ENCODE data around the gene COL4A6.

COL4A6 gene

DNA sequence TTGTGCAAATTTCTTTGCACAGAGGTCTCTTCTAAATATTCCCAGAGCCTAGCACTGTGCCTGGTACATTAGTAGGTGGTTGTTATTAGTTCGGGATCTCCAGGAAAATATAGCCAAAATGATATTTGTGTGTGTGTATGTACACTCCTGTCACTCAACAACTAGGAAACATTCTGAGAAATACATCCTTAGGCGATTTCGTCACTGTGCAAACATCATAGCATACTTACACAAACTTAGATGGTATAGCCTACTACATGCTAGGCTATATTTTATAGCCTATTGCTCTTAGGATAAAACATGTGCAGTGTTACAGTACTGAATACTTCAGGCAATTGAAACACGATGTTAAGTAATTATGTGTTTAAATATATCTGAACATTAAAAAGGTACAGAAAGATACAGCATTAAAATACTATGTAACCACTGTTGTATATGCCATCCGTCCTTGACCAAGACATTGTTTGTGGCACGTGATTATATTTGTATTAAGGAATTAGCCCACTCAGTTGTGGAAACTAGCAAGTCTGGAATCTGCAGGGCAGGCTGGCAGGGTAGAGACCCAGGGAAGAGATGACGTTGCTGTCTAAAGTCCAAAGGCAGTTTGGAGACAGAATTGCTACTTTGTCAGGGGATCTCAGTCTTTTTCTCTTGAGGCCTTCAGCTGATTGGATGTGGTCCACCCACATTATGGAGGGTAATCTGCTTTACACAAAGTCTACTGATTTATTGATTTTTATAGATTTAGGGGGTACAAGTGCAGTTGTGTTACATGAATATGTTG is 106.9 kb downstream of the COL4A6 start:
- no peak for DNase-seq (ENCODE audit: low spot score)

DNA sequence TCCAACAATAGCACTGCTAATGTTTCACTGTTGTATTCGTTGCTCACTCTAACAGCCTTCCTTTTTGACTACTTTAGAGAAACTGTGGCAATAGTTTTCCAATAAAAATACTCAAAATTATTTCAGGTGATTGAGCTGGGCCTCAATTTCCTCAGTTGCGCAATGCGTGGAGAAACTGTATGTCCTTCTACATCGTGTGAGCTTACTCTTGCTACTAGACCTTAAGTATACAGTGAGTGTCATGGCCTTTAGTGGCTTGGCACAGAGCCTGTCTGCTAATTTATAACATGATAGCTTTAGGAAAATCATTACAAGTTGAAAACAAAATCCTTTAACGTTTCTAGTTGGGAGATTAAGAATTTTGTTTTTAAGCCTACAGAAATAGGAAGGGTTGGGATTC is 114.5 kb downstream of the COL4A6 start:
- DNase-seq (ENCODE audit: low spot score), result no peak

DNA sequence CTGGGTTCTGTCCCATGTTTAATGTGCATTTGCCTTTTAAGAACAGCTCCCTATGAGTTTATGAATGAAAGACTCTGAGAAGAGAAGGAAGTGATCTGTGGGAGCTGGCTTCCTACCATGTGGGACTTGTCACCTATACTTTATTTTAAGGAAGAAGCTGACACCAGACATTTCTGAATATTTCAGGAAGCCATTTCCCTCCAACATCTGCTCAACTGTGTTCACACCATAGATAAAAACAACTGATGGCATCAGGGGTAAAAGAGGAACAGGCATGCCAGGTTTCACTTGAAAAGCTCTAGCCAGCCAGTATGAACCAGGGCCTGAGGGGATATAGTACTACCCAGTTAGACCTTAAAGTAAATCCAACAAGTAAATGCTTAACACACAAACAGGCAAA is 116.0 kb downstream of the COL4A6 start:
- no peak for DNase-seq (ENCODE audit: low spot score)

DNA sequence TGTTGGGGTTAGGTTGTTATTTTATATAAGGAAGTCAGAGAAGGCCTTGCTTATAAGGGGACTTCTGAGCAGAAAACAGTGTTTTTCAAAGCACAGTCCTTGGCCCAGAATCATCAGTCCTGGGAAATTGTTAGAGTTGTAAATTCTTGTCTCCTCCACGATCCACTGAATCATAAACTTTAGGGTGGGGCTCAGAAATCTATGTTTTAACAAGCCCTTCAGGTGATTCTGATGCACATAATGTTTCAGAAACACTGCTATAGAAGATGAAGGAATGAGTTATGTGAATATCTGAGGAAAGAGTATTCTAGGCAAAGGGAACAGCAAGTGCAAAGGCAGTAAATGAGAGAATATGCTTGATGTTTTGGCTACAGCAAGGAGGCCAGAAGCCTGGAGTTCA is 121.8 kb downstream of the COL4A6 start:
- DNase-seq (ENCODE audit: low spot score), result no peak

DNA sequence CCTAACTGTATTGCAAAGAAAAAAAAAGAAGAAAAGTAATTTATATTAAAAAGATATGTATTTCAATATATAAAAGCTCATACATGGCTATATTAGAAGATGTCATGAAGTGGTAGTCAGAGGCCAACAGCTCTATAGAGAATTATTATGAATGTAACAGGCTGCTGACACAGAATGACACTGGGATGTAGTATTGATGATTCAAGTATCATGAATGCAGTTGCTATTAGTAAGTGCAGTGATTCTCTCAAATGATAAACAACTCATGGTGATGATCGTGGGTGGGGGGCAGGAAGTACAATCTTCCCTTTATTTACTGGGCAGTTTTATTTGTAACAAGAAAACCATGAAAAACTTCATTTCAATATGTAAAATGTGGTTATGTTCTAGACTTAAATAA is 124.6 kb downstream of the COL4A6 start:
- no peak for DNase-seq (ENCODE audit: low spot score)

DNA sequence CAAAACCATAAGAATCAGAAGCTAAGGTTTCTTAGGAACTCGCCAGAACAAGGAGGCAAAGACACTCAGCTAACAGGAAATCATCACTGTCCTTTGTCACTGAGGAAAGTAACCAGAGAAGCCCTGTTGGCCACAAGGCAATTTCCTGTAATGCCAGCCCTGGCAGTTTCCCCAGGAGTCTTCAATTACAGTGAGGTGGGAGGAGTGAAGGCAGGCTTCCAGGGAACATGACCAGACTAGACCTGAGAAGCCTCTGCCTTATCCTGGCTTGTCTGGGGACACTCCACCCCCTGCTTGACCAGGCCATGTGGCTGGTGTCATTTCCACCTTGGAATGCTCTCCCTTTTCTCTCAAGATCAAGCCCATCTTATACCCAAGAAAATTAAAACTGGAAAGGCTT is 125.3 kb downstream of the COL4A6 start:
- DNase-seq (ENCODE audit: low spot score), result no peak

DNA sequence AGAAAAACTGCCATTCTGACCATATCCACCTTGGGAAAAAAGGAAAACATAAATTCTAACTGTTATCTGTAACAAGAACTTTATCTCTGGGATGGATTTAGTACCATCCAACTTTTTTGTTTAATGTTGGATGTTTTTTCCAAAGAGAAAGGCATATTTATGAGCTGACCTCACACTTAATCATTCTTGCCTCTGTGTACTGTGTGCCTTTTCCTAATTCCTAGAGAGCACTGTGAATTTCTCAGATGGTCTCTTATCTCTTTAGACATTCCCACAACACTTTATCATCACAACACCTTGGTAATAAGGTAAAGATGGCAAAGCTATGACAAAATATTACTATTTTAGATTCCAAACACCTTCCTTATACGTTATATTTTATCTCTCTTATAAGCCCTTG is 126.2 kb downstream of the COL4A6 start:
- DNase-seq (ENCODE audit: low spot score), result no peak

DNA sequence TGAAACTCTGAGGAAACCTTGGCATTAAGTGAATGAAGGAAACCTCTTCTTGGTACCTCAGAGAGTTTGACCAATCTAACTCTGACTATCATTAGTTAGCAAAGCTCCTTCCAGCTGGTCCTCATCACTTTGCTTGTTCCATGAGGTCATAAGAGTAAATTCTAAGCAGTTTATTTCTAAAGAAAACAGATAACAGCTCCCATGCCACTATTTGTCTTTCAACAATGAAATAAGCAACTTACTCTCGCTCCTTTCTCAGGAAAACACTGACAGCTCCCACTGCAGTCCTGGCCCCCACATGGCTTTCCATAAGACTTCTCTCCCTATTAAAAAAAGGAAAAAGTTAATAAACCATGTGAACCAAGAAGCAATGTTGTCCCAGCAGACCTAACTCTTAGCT is 127.7 kb downstream of the COL4A6 start:
- DNase-seq (ENCODE audit: low spot score), result no peak

DNA sequence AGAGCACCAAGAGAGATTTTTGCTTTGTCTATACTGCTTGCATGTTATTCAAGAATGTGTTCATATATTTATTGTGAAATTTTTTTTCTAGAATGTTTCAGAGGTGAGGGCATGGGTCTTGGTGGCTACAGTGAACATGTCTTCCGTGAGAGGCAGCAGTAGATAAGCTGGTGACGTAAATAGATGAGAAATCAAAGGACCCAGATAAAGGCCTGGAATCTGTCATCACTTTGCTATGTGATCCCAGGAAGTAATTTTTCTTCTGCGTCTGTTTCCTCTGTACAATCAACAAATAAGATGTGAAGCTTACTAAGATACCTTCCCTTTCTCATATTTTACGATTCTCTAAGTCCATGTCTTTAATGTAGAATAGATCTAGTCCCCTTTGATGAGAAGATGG is 129.1 kb downstream of the COL4A6 start:
- no peak for DNase-seq (ENCODE audit: low spot score)

DNA sequence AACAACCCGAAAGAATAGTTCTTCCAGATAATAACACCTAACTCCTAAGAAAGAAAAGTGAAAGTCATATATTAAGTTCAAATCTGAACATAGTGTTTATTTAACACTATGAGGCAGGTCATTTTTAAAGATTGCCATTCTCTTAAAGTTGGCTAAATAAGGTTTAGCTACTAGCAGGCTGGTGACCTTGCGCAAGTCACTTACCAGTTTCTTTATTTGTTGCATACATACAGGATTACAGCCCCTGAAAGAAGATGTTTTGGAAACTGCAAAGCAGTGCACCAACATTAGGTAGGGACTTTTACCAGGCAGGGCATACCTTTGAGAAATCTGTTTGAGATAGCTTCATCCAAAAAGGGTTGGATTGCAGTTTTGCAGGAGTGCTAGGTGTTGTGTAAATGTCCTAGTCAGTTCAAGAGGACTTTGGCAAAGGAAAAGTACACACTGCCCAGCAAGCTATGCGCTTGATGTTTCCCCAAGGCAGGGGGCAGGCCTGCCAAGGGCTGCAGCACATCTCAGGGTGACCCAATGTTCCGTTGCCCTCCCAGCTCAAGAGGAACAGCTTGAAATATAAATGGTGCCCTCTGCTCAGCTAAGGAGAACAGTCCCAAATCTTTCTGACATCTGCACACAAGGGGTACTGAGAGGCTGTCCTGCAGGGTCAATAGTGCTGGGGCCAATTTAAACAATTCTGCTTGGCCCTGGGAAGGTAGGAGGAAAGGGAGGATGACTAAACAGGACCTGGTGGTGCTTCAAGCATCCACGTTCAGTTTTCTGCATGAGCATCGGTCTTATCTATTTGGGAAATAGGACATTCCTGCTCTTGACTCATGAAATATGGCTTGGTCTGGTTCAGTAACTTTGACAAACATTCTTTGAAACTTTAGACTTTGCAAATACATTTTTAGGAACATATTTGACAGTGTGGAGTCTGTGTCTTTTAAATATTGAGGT is 130.8 kb downstream of the COL4A6 start:
- DNase-seq (ENCODE audit: low spot score), result no peak

DNA sequence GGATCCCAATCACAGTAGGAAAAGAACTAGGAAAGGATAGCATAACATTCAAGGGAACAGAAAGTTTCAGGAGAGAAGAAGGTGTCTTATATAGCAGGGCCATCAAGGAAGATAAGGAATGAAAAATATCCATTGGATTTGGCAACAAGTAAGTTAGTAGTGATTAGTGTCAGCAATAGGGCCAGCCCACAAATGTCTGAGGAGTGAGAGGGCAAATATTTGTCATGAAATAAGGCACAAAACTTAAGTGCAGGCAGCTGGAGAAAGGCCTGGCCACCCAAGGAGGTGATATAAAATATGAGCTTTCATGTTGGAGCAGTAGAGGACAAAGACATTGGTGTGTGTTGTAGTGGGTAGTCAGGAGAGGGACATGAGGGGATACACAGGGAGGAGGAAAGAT is 132.1 kb downstream of the COL4A6 start:
- DNase-seq (ENCODE audit: low spot score), result no peak

DNA sequence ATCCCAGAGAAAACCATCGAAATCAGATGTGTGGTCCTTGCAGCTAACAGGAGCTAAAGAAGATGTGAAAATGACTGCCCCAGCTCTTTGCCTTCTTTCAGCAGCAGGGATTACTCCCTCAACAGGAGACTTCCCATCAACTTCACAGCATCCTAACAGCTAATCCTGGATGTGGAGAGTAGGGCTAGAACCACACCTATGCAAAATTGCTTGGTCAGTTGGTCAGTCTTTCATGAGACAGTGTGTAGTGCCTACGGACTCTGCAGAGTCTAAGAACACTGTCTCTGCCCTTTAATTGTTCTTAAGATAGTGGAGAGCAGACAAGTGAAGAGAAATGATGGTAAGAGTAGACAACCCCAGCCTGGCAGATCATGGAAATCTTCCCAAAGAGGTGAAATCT is 133.5 kb downstream of the COL4A6 start:
- no peak for DNase-seq (ENCODE audit: low spot score)

DNA sequence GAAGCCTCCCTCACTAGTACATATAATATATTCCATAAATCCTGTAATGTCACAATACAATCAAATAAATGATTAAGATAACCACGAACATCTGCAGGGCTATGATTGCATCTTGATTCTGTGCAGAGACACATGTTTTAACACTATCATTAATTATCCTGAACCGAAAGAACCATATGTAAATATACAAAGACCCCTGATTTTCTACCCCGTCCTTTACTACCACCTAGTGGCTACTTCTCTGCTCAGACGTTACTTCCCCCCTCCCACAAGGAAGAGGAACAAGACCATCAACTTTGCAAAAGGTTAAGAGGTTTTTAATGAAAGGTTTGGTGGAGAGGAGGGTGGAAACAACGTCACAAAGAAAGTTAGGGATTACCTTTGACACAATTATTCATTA is 134.0 kb downstream of the COL4A6 start:
- no peak for DNase-seq (ENCODE audit: low spot score)

DNA sequence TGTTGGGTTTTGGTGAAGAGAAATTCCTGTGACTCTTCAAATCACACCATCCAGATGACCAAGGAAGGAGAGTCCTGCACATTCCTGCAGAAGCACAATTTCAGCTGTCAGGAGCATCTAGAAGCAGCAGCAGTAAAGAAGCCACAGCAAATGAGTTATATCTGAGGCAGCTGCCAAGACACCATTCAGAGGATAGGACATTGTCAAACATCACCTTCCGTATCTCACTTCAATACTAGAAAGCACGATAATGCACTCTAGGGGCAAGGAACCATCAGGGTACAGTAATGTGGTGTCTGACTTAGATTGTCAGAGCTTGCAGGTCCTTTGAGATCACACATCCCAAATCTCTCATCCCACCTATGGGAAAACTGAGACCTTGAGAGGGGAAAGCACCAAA is 134.5 kb downstream of the COL4A6 start:
- no peak for DNase-seq (ENCODE audit: low spot score)

DNA sequence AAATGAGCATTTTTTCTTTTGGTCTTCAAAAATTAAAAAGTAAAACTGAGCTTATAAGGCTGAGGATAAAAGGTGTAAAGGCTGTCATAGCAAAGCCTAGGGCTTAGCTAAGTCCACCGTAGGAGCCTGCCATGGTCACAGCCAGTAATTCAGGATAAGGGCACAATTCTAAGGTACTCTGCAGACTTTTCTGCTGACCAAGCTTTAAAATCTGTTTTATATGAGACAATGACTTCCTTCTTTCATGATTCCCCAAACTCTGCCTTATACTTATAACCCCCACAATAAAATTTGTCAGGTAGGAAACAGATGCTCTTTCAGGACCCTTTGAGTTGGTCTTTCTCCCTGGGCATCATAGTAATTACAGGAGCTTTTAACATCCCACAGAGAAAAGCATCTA is 138.5 kb downstream of the COL4A6 start:
- DNase-seq (ENCODE audit: low spot score), result no peak

DNA sequence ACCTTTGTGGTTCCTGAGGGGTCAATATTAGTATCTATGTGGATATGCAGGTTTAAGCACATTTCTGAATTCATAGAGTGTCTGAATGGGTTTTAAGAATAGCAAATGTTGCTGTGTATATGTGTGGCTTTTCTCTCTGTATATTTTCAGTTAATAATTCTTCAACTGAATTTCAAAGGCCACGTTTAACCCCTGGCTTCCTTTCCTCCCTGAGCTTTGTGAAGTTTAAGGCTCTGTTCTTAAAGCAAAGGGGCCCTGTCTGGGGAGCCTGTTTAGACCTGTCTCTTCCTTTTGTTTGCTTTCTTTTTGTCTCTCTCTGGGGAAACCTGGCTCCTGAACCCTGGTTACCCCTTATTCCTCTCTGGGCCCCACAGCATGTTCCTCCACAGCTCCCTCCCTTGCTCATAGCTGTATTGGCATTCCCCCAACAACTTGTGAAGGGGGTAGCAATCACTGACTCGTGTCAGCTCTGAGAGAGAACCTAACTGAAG is 139.1 kb downstream of the COL4A6 start:
- DNase-seq (ENCODE audit: low spot score), result no peak

DNA sequence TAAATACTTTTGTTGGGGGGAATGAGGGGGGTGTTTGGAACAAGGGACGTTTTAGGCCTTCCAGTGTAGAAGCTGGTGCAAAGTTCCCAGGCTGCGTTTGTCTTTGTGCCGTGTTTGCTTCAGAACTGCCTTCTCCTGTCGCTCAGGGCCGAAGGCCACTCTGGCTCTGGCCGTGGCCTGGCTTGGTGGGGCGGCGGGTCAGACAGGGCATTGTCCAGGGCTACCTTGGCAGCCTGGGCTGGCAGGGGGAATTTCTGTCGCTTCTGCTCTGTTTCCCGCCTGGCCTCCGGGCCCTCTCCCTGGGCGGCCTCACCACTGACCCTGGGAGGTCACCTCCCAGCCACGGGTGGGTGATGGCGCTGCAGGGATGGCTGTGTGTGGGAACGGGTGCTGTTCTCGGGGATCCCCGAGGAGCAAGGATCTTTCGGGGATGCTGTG is 140.0 kb downstream of the COL4A6 start:
- DNase-seq (ENCODE audit: low spot score), result no peak

DNA sequence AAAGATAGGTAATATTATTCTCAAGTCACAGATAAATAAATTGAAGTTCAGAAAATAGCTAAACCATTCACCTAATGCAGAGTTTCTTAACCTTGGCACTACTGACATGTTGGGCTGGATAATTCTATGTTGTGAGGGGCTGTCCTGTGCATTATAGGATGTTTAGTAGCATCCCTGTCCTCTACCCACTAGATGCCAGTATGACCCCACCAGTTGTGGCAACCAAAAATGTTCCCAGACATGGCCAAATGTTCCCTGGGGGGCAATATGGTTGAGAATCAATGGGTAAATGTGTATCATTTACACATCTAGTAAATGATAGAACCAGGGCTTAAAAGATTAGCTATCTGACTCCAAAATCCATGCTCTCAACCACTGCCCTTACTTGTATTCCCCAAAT is 140.9 kb downstream of the COL4A6 start:
- DNase-seq (ENCODE audit: low spot score), result no peak

DNA sequence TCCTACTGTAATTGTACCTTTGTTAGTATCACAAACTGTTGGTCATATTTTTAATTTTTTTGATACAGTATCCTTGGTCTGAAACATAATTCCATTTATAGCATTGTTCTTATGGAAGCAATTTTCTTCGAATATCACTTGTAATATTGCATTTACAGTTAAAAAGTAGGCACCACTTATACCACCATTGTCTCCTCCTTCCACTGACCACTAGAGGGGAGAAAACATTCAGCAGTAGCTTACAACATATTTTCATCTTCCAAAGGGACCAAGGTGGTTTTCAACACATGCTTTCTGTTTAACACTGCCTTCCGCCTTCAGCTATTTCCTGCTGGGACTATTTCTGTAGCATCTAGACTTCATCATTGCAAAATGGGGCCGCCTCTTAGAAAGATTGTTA is 146.2 kb downstream of the COL4A6 start:
- no peak for DNase-seq (ENCODE audit: low spot score)

DNA sequence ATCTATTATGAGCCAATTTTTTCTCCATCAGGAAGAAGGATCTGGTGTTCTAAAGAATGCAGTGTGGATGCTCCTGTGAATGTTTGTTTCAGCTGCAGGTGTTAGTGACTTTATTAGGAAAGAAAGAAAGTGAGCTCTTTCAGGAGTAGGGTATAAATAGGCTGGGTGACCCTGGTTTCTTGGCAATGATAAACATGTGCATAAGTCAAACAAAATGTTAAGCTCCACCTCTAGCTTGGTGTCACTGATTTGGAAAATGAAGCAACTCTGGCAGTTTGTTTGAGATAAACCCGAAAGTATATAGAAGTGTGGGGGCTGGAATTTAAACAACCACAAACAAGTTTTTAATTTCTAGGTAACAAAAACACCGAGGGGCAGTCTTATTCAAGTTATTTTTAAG is 152.3 kb downstream of the COL4A6 start:
- no peak for DNase-seq (ENCODE audit: low spot score)

DNA sequence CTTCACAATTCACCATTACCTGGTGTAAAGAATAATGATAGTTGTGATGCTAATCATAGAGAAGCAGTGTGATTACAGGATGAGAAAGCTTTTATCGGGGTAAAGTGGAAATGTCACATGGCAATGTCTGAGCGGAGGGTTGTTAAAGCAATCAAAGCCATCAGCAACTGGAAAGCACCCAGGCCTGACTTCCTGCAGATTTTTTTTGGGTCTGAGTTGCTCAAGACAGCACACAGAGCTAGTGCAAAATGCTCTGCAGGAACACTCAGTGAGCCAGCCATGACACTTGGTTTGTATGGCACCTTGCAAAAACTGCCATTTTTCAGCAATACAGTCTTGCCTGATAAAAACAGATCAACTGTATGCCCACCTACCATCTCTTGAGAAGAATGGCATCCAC is 152.9 kb downstream of the COL4A6 start:
- DNase-seq (ENCODE audit: low spot score), result no peak

DNA sequence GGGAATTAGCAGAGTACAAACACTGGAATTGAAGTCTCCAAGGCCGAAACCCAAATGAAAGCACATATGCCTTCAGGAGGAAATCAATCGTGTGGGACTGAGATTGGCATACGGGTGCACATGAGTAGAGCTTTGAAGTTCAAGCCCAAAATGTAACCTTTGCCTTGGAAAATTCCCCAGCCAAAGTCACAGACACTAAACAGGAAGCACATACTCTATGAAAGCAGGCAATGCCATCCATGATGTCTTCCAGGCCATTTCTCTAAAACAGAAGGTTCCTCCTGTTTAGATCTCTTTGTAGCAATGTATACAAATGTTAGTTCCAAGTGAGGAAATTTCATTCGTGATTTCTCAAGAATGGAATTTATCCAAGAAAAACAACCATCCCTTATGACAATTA is 162.5 kb downstream of the COL4A6 start:
- DNase-seq (ENCODE audit: low spot score), result no peak

DNA sequence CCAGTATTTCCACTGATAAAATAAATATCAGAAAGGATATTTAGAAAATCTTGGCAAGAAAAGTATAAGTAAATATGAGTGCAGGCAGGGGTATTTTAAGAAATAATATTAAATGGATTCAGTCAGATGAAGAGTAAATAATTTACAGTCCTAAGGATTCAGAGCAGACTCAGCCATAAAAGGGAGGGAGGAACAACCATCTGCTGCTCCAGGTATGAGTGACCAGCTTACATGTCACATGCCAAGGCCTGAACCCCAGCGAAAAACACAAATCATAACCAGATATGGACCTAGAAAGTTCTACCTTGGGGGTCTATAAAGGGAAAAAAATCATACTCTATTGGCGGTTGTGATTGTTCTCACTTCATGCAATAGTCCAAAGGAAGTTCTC is 166.8 kb downstream of the COL4A6 start:
- no peak for DNase-seq (ENCODE audit: low spot score)

Measured in left forelimb (tissue), 1 donor.